DMS153 treated with DMSO at 0.1 percent for 48 hours (cell line): Measurements from ENCODE around the gene CDKN2B.

Source experiments
- DNase-seq: peaks from one replicate; lab custom pipeline; 2025; ENCODE audit not compliant: unreplicated experiment; lab: John Stamatoyannopoulos, UW

CDKN2B gene

DNA sequence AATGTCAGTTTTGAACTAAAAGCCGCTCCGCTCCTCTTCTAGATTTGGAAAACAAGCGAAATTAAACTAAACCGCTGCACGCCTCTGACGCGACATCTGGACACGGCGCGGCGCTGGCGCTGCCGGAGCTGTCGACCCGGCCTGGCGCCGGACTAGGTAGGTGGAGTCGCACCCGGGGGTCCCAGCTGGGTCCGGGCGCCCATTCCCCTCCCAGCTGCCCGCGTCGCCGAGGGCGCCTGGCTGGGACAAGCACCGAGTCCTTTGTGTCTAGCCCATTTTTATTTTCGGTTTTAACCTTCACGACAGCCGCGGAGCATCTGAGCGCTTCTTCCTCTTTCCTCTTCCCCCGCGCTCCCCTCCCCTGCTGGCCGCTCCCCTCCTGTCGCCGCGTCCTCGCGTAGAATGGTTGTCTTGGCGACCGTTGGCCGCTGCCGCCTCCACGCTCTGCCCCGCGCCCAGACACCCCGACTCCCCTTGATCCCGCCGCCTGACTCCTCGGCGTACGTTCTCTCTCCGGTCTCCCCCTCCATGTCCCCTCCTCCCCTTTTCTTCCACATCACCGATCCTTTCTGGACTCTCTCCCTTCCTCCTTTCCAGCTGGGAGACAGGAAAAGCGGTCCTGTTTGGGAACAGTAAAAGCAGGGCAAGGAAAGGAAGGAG, 14.0 kb downstream of the CDKN2B start:
- peak; percentile 86 for DNase-seq

DNA sequence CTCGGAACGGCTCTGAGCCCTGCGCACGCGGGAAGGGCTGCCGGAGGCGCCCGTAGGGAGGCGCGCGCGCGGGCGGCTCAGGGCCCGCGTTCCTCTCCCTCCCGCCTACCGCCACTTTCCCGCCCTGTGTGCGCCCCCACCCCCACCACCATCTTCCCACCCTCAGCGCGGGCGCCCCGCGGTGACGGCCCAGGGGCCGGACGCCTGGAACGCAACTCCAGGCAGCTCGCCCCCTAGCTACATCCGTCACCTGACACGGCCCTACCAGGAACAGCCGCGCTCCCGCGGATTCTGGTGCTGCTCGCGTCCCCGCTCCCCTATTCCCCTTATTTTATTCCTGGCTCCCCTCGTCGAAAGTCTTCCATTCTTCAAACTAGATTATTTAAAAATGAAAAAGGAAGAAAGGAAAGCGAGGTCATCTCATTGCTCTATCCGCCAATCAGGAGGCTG, 14.5 kb downstream of the CDKN2B start, which contains the start of gene CDKN2B-AS1:
TSS of gene CDKN2B-AS1 (plus strand) at position 236 of the 450 bp plus-strand sequence.
- DNase-seq, result peak; percentile 86

DNA sequence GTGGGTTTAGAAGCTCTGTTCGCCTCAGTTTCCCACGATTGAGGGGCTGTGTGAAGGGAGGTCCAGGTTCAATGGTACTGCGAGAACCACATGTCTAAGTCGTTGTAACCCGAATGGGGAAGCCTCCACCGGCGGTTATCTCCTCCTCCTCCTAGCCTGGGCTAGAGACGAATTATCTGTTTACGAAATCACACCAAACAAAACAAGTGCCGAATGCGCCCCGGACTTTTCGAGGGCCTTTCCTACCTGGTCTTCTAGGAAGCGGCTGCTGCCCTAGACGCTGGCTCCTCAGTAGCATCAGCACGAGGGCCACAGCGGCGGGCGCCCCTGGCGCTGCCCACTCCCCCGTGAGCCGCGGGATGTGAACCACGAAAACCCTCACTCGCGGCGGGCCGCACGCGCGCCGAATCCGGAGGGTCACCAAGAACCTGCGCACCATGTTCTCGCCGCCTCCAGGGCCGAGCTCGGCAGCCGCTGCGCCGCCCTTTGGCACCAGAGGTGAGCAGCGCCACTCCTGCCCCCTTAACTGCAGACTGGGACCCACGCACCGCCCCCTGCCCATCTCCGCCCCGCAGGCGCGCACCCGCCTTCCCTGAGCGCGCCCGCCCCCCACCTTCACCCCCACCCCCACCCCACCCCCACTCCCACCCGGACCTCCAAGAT, 15.1 kb downstream of the CDKN2B start, which contains the start of gene CDKN2A:
TSS of gene CDKN2A (minus strand) at position 500 of the 663 bp plus-strand sequence.
- peak; percentile 85 for DNase-seq

DNA sequence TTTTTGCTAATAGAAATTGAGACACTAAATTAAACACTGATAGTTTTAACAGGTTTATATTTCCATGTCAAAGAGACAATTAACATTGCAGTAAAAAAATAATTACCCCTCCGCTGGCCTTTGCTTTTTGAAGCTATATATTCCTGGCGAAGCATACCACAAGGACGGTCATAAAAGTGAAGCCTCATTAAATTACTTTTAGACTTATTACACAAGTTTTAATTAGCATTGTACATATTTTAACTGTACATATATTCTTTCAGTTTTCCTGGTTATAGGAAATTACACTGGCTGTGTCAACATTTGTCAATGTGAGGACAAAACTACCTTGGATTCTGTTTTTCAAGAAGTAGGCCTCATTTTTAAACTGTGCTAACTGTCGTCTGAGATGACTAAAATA, 16.1 kb downstream of the CDKN2B start:
- DNase-seq, result no peak

DNA sequence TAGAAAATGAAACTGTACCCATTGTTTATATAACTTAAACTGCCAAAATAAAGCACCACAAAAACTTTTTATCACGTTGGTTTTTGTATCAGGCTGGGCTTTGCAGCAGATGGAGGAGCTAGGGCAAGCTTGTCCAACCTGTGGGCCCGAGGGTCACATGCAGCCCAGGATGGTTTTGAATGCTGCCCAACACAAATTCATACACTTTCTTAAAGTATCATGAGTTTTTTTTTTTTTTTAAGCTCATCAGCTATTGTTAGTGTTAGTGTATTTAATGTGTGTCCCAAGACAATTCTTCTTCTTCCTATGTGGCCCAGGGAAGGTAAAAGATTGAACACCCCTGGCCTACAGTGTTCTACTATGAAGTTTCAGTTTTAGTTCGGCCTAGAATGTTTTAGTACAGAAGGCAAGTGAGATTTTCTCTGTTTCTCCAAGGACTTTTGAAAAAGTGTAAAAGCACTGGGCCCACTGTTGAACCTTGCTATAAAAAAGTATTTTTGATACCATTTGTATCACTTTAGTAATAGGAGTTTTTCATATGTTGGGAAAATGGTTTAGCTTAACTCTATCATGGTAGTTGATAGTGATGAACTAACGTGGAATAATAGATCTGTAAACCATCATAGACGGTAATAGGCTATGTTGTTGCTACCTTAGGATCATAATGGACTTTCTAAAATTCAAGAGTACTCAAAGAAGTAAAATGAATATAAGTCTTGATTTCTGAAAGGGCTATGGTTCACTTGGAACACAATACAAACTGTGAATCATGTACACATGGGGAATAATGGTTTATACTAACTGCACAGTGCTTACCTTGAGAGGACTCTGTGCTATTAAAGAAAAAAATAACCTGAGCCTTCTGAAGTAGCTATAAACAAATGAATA, 17.8 kb downstream of the CDKN2B start:
- DNase-seq, result peak; percentile 47

DNA sequence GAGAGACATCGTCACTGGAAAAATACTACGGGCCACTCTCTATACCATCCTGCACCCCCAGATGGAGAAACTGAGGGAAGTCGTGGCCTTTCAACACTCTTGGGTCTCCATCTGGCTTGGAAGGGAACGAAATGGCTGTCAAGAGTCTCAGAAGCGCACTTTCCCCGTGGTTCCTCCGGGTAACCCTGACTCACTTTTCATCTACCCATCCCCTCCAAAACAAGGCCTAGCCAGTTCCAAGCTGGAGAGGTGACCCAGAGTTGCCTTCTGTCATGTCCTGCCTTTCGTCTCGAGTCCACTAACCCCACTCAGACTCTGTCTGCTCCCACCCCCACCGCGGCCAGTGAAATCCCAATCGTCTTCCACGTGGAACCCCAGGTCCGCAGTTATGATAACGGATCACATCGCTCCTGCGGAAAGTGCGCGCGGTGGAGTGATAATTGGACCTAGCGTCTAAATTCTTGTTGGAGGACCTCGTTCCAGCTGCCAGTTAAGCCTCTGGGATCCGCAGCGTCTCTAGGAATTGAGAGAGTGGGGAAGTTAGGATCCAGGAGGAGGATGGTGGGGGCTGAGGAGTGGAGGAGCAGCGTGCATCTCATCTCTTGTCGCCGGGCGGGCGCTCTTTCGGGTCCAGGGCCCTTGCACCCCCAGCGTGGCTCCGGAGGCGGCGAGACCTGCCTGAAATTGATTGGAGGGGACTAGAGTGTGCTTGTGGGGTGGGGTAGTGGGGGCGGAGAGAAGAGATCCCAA, 19.5 kb downstream of the CDKN2B start:
- no peak for DNase-seq

DNA sequence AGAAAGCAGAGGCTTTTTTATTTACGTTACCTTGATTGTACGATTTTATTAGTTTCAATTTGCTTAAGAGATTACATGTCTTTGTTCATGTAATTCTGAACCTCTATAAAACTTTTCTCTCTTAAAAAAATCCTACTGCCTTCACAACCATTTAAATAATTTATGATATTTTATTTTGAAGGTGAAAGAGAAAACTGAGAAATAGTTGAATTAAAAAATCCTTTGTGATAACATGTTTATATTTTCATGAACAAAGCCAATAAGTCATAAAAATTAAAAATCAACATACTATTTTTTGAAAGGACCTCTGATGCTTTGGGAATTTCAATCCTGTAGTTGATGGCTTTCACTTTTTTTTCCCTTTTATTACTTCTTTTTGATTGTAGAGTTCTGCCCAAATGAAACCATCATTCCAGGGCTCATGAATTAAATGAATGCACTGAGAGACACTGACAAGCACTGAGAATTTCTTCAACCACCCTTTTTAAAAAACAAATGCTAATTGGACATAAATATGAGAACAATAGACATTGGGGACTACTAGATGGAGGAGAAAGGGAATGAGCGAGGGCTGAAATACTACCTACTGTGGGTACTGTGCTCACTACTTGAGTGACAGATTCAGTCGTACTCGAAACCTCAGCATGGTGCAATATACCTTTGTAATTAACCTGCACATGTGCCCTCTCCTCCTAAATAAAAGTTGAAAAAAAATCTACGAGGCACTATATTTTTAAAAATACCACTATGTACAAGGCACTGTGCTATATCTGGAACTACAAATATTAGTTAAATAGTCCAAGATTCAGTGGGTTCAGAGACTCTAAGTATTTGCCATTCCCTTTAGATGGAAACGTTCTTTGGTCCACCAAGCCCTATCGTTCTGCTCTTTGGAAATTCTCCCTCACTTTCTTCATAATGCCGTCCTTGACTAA, 20.8 kb downstream of the CDKN2B start:
- peak; percentile 42 for DNase-seq

DNA sequence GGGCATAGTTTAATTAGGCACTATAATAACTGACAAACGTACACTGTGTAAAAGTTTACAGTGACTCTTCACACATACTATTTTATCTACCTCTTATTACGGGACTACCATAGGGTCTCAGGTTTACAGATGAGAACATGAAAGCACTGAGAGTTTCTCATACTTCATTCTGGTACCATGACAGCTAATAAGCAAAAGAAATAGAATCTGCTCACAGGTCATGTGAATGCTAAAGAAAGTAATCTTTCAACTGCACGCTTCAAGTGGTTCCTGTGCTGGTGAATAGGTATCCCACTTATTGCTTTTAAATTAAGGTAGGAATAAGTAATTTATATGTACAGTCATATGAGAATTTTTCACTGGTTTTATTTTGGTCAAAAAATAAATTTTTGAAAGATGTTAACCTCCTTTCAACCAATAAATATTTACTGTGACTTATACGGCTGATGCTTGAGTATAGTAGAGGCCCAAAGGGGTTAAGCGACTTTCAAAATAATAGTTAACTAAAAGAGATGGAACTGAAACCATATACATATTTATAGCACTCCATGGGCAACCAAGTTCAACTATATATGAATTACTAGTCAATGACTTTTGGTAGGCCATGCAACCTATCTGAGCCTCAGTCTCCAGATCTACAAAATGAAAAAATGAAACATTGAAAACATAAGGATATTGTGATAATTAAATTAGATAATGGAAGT, 23.0 kb downstream of the CDKN2B start:
- DNase-seq, result no peak

DNA sequence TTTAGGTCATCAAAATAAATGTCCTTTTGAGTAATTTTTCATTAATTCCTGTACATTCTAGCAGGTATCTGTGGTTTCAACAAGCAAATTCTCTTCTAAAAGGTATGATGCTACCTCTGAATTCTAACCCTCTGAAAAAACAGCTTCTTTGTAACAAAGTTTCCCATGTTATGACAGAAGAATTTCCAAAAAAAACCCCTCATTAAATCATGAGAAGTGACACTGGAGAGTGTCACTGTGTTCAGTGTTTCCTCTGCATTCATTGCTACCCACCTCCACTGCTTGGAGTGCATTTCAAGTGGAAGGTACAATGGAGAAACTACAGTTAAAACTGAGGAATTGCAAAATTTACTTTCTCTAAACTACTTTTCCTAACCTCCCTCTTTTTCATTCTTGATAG, 25.0 kb downstream of the CDKN2B start:
- no peak for DNase-seq

DNA sequence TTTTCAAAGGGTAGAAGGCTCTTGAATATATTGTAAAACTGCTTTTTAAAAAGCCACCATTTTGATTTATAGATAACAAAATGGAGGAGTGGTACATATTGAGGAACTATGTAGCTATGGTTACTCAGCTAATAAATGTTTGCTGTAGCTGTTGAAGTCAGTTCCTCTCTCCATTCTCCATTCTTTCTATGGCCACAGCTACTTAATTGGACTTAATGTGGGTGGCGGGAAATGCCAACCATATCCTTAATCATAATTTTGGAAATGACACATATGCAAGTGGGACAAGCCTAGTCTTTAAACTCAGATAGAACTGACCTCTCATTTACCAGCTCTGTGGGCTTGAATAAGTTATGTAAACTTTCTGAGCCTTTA, 25.6 kb downstream of the CDKN2B start:
- DNase-seq, result no peak

DNA sequence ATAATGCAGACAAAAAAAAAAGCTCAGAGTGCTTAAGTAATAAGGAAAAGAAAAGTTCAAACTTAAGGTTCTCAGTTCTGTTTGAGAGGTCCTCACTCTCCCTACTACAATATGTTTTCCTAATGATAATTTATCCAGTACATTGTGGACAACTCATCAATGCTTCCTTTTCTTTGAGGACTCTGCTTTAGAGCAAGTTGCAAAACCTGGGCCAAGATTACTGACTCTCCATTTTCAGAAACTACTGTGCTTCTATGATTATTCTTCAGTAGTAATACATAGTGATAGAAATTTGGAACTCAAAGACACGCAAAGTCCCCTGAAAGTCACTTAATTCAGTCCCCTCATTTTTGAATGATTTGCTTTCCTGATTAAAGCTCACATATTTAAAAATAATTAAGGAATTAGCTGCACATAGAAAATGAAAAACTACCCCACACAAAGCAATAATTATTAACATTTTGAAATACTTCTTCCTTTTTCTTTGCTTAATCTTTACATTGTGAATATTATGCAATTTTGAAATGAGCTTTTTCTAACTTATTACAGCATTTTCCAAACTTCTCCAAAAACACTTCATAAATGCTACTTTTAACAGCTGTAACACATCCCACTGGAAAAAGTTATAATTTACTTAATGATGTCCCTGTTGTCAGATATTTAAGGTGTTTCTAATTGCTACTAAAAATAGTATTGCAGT, 26.1 kb downstream of the CDKN2B start:
- no peak for DNase-seq

DNA sequence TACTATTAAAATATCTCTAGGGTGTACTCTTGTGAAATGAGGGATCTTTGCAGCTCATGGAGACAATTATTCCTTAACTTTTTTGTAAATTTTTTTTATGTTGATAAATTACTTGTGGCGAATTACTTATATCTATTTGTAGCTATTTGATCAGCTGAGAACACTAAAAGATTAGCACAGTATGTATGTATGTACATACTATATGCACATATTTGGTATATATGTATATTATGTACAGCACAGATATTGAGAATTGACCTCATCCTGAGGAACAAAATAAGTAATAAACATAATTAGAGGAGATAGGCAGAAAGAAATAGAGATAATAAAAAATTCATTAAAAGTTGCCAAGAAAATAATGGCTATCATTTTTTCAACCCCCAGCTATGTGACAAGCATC, 26.7 kb downstream of the CDKN2B start:
- no peak for DNase-seq

DNA sequence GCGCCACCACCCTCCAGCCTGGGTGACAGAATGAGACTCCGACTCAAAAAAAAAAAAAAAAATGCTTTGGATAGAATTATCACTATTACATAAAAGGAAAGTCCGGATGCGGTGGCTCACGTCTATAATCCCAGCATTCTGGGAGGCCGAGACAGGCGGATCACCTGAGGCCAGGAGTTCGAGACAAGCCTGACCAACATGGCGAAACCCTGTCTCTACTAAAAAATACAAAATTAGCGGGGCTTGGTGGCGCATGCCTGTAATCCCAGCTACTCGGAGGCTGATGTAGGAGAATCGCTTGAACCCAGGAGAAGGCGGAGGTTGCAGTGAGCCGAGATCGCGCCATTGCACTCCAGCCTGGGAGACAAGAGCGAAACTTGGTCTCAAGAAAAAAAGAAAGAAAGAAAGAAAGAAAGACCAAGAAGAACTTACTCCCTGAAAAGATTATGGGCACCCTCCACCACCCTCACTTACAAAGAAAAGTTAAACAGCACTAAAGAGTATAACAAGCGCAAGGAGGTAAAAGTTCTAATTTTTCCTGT, 32.7 kb downstream of the CDKN2B start:
- DNase-seq, result no peak

DNA sequence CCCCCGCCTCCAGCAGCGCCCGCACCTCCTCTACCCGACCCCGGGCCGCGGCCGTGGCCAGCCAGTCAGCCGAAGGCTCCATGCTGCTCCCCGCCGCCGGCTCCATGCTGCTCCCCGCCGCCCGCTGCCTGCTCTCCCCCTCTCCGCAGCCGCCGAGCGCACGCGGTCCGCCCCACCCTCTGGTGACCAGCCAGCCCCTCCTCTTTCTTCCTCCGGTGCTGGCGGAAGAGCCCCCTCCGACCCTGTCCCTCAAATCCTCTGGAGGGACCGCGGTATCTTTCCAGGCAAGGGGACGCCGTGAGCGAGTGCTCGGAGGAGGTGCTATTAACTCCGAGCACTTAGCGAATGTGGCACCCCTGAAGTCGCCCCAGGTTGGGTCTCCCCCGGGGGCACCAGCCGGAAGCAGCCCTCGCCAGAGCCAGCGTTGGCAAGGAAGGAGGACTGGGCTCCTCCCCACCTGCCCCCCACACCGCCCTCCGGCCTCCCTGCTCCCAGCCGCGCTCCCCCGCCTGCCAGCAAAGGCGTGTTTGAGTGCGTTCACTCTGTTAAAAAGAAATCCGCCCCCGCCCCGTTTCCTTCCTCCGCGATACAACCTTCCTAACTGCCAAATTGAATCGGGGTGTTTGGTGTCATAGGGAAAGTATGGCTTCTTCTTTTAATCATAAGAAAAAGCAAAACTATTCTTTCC, 34.2 kb downstream of the CDKN2B start:
- peak; percentile 82 for DNase-seq

DNA sequence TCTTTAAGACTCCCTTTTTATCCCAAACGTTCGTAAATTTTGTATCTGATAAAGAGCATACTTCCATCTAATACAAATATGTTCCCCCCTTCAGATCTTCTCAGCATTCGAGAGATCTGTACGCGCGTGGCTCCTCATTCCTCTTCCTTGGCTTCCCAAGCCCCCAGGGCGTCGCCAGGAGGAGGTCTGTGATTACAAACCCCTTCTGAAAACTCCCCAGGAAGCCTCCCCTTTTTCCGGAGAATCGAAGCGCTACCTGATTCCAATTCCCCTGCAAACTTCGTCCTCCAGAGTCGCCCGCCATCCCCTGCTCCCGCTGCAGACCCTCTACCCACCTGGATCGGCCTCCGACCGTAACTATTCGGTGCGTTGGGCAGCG, 34.8 kb downstream of the CDKN2B start:
- DNase-seq, result peak; percentile 39

DNA sequence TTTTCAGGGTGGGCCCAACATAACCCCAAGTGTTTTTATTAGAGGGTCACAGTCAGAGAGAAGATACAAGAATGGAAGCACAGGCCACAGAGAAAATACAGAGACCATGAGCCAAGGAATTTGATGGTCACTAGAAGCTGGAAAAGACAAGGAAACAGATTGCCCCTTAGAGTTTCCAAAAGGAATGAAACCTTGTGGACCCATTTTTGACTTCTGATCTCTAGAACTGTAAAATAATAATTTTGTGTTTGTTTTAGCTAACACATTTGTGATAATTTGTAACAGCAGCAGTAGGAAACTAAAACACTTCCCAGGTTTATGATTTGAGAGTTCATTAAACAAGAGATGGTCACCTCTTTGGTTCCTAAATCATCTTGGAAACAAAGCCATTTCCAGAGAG, 36.7 kb downstream of the CDKN2B start:
- DNase-seq, result no peak

DNA sequence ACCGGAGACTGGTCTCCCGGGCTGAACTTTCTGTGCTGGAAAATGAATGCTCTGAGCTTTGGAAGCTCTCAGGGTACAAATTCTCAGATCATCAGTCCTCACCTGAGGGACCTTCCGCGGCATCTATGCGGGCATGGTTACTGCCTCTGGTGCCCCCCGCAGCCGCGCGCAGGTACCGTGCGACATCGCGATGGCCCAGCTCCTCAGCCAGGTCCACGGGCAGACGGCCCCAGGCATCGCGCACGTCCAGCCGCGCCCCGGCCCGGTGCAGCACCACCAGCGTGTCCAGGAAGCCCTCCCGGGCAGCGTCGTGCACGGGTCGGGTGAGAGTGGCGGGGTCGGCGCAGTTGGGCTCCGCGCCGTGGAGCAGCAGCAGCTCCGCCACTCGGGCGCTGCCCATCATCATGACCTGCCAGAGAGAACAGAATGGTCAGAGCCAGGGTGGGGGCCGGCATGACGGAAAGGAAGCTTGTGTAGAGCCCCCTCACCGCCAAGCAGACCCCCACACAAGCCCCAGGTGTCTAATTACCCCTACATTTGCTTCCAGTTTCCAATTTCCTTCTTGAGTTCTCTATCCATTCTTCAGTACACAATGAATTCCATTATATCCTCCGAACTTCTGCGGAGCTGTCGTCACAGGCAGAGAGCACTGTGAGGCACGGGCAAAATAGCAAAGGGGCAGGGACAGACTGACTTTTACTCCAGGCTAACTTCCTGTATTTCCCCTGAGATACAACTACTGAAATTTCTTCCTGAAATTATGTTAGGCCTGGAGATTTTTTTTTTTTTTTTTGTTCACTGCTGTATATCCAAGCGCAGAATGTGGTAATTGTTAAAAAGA, 38.1 kb downstream of the CDKN2B start:
- DNase-seq, result no peak
